GM19372 (cell line): ENCODE data around the gene NKAPL.
A peak's percentile ranks its signal among the peaks of the same experiment; 100 is the strongest.

Experiments used
- ATAC-seq: cut with Tn5 transposase; IDR thresholded peaks from one replicate; pipeline ENCODE4 v1.9.1; 2021; ENCODE audit warnings: mild to moderate bottlenecking, low read depth, moderate library complexity; ENCODE audit not compliant: unreplicated experiment

Gene NKAPL

DNA sequence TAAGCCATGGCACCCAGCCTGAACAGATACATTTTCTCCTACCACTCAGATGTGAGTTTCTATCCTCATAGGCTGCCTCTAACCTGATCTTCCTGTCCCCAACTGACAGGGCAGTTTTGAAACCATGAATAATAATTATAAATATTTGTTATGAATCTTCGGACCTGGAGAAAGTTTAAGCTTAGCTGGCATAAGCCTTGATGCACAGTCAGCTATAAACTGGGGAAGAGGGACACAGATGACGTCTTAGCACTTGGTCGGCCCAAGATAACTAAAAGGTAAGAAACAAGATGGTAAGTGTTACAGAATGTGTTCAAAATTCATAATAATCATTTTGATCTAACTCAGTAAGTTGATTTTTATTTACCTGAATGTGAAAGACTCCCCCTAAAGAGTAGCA lies 15.2 kb upstream of the NKAPL start:
- no peak for ATAC-seq

DNA sequence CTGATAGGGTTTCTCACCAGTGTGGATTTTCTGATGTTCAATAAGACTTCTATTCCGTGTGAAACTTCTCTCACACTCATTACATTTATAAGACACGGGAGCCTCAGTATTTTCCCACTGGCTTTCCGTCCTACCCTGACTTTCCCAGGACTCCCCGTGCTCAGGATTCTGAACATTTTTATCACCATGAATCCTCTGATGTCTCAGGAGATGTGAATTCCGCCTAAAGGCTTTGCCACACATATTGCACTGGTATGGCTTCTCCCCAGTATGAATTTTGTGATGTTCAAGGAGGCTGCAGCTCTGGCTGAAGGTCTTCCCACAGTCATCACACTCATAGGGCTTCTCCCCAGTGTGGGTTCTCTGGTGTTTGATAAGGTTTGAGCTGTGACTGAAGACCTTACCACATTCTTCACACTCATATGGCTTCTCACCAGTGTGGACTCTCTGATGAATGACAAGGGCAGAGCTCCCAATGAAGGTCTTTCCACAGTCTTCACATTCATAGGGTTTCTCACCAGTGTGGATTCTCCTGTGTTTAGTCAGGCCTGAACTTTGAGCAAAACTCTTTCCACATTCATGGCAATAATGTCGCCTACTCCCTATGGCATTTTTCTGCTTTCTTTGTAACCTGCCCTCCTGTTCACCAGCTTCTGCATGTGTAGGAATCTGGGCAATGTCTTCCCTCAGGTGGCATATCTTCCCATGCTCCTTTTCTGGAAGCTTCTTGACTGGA lies 13.7 kb upstream of the NKAPL start:
- ATAC-seq = no peak

DNA sequence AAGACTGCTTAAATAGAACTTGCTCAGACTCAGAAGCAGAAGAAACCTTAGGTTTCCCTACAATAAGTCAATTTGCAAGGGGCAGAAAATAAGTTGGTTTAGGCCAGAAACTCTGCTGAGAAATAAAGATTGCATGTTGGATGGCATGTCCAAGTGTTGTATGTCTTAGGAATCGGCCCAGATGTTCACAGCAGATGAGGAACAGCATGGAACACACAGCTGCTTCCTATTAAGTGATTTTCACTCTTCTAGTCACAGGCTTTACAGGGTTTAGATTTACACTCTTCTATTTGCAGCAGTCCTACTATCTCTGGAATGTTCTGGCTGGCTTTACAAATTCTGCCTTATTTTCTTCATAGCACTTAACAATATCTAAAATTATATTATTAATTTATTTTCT lies 10.2 kb upstream of the NKAPL start:
- ATAC-seq = no peak

DNA sequence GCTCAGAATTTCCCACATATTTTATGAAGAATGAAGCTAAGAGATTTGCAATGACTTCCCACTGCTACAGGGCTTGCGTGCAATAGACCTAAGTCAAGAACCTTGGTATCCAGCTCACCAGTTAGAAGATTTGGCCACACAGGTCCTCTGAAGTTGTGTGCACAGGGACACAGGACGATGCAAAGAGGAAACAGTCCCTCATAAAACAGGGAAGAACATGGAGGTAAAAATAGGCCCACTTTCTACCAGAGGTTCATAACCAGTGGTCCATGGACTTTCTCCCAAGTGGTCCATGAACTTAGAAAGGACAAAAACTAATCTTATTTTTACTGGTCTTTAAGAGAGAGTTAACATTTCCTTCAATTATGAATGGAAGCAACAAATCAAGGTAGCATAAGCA lies 8.3 kb upstream of the NKAPL start:
- no peak for ATAC-seq

DNA sequence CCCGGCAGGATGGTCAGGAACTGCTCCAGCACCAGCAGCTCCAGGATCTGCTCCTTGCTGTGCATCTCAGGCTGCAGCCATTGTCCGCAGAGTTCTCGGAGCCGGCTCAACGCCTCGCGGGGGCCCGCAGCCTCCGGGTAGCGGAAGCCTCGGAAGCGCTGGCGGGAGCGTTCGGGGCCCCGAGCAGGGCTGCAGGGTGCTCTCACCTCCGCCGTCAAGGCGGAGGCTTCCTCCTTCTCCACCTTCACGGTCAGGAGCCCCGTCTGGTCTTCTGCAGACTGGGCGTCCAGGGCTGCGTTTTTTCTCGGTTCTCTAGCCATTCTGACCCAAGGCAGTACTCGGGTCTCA lies 7.5 kb upstream of the NKAPL start:
- ATAC-seq = peak; percentile 44

DNA sequence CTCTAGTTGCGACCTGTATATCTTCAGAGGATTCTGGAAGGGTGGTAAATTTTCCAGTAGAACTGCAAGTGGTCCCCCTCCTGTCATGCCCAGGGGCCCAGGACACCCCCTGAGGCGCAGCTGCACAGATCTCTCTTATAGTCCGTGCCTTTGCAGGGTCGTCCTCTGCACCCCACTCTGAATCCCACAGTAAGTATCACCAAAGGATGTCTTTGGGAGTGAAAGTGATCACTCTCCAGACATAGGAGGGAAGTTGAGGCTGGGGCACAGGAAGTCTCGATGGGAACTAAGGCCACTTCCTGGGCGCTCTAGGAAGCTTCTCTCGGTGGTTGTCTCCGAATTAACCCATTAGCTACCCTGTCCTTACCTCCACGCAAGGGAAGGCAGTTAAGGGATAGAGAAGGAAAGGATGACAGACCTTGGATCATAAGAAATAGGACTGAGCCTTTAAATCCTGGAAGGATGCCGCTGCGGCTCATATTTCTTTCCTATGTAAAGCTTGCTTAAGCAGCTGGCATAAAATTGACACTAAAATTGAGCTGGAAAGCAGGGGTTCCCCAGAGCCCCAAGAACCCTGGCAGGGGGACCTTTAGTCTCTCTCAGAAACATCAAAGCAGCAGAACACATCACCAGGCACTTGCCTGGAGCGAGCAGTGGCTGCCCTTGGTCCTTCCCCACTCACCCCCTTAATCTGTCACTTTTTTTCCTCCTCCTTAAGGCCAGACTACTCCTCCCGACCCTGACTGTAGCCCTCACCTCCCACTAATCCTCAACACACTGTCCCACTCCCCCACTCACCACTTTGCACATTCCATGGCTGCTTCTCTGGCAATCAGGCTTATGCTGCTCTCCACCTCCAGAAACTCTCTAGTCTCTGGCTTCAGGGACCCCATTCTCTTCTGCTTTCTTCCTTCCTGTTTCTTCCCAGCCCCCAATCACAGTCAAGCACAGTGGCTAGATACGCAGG lies 6.8 kb upstream of the NKAPL start, which contains the start of gene ZKSCAN4:
TSS of gene ZKSCAN4 (minus strand) at position 261 of the 967 bp plus-strand sequence. CDS start 289 bp downstream, outside the sequence.
- peak; percentile 83 for ATAC-seq

DNA sequence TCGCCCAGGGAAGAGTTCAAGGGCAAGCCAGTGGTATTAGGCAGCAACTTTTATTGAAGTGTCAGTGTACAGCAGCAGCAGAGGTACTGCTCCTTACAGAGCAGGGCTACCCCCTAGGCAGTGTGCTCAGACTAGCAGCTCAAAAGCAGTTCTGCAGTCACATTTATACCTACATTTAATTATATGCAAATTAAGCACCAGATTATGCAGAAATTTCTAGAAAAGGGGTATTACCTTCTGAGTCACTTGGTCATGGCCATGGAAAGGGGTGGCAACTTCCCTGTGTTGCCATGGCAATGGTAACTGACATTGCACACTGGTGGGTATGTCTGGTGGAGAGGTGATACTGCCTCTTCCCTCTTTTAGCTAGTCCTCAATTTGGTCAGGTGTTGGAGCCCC lies 5.0 kb upstream of the NKAPL start:
- ATAC-seq = no peak

DNA sequence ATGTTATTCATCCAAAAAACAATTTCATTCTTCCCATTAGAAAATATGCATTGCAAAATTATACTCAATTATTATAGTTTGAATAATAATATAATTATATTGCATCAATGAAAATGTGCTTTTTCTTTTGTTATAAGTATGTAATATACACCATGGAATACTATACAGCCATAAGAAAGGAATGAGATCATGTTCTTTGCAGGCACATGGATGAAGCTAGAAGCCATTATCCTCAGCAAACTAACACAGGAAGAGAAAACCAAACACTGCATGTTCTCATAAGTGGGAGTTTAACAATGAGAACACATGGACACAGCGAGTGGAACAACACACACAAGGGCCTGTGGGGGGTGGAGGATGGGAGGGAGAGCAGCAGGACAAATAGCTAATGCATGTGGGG lies 2.1 kb upstream of the NKAPL start:
- ATAC-seq = no peak

DNA sequence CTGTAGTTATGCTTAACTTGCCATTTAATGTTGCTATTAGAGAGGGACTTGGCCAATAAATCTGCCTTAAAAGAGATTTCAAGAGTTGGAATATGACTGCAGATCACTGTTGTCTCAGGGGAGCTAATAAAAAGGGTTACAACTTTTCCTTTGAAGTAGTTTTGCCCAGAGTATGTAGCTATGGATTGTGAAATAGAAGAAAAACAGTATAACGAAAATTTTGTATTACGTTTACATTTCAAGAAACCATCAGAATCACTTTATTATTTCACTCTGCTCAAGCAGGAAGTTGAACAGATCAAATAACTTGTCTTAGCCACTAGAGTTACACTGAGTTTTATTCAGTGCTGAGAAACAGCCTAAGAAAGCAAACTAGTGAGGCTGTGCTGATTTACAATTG lies 4.8 kb downstream of the NKAPL start:
- no peak for ATAC-seq

DNA sequence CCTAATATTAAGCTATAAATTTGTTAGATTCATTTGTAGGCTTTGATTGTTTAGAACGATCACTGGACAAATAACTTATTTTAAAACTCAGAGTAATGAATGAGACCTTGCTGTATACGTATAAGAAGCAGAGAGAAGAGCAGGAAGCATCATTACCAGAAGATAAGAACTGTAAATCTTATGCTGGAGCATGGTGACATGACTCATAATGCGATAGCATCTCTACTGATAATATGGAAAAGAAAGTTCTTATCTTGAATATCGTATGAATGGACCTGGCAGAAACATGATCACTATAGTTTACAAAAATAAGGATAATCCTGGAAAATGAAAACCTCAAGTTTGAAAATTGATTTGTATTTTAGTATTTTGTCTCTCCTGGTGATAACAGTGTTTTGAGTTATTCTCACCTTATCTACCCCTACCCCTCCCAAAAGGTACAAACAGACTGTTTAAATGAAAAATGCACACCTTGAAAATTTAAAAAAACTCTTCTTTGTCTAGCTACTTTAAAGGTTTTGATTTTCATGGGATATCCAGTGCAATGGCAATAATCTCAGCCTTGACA lies 5.8 kb downstream of the NKAPL start:
- ATAC-seq = no peak

DNA sequence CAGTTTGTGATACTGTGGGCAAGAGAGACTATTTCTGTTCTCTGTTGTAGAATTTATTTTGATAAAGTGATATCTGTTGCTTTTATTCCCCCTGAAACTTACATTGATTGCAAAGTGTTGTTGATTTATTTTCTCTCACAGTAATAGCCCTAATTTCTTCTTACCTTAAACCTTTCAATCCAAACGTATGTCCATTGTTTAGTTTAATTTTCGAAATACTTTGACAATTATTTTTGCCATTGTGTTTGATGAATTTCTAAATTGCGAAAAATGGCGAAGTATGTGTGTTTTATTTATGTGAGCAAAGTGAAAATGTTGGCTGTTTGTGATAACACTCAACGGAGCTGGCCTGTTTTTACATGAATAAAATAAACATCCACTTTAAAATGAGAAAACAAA lies 7.5 kb downstream of the NKAPL start:
- no peak for ATAC-seq

DNA sequence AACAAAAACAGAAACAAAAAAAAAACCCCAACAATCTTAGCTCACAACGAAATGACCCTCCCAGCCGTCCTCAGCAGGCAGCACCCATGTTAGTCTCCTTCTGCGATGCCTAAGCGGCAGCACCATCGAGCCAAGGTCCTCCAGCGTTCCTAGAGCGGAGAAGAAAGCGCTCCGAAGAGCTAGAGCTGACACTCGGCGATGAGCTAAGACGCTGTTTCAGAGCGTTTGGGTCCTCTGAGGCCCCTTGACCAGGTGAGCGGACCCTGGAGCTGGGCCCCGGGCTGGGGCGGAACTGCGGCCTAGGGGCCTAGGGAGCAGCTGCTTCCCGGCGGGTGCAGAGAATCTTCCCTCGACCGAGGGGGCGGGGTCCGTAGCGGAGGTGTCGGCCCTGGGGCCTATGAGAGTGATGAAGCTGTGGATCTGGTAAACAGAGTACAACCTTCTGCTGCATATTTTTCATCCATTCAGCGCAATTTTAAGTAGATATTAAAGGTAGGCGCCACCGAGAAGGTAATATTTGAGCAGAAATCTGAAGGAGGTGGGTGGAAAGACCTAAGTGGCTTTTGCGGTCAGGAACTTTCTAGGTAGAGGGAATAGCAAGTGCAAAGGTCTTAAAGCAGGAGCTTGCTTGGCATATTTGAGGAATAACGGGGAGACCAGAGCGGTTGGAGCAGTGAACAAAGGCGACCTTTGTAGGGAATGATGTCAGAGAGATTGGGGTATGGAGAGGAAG lies 8.0 kb downstream of the NKAPL start, which contains the start of gene ZSCAN26:
TSS of gene ZSCAN26 (plus strand) at position 182 of the 733 bp plus-strand sequence. CDS start 4,777 bp downstream, outside the sequence.
- peak; percentile 96 for ATAC-seq

DNA sequence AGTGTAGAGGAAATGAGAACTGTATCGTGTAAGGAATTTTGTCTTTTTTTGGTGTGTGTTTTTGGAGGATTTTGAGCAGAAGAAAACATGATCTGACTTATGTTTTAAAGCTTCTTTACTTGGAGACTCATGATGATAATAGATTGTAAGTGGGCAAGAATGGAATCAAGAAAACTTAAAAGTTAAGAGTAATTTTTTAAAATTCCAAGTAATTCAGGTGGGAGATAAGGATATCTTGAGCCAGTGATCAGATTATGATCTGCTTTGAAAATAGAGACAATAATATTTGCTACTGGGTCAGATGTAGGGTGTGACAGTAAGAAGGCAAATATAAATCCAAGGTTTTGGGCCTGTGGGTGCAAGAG lies 8.6 kb downstream of the NKAPL start:
- ATAC-seq = no peak

DNA sequence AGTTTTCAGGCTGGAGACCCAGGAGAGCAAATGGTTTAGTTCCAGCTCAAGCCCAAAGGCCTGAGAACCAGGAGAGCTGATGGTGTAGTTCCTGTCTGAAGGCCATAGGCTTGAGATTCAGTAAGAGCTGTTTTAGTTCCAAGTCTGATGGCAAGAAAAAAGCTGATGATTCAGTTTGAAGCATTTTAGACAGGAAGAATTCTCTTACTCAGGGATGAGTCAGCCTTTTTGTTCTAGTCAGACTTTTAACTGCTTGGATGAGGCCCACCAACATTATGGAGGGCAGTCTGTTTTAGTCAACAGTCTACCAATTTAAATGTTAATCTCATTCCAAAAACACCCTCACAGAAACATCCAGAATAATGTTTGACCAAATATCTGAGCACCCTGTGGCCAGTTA lies 10.4 kb downstream of the NKAPL start:
- no peak for ATAC-seq

DNA sequence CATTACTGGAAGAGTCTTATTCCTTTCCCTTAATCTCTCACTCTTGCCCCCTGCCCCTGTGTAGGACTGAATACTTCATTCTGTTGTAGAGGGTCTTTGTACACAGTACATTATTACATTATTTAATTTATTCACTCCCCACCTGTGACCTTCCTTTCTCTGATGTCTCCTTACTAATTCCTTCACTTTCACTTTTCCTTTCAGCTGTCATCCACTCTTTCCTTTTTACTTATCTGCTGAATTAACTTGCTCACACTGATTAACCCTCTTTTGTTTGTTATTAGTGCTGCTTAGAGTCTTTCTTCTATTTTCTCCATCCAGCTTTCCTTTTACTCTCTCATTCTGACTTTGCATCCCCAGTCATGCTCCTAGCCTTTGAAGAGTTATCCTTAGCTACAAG lies 15.8 kb downstream of the NKAPL start:
- no peak for ATAC-seq

DNA sequence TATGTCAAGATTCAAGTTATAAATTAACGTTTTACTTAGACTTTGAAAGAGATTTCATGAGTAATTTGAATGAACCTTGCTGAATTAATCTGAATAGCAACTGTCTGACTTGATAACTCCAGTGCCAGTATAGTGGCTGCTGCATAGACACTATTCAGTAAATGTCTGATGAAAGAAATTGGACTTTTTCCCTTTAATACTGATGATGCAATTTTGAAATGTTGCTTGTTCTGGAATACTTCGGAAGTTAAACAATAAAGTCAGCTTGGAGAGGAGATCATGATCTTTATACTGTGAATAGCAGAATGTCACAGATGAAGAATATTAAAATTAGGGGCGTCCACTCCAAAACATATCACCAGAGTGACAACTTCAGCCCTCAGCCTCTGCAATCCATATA lies 18.6 kb downstream of the NKAPL start:
- ATAC-seq = no peak

DNA sequence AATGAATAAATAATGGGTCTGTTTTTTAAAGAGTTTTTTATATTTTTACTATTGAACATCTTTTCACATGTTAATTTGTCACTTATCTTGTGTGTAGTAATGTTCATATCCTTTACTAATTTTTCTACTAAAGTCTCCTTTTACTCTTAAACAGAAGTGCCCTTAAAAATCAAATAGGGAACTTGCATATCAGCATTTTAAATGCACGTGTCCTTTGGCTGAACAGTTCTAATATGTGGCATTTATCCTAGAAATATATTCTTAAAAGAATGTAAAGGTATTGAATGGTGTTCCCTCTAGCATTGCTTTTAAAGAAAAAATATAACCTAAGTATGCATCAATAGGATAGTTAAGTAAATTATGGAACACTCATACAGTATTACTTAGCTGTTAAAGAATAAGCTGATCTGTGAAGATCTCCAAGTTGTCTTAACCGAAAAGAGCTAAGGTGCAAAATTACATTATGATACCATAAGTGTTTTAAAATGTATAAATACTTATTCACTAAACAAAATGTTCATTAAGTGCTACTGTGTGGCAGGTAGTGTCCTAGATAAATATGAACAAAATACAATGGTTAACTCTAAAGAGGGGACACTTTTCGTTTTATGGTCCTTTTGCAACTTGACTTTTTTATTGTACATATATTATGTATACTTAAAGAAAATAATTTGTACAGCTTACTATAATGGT lies 21.6 kb downstream of the NKAPL start:
- ATAC-seq = no peak

DNA sequence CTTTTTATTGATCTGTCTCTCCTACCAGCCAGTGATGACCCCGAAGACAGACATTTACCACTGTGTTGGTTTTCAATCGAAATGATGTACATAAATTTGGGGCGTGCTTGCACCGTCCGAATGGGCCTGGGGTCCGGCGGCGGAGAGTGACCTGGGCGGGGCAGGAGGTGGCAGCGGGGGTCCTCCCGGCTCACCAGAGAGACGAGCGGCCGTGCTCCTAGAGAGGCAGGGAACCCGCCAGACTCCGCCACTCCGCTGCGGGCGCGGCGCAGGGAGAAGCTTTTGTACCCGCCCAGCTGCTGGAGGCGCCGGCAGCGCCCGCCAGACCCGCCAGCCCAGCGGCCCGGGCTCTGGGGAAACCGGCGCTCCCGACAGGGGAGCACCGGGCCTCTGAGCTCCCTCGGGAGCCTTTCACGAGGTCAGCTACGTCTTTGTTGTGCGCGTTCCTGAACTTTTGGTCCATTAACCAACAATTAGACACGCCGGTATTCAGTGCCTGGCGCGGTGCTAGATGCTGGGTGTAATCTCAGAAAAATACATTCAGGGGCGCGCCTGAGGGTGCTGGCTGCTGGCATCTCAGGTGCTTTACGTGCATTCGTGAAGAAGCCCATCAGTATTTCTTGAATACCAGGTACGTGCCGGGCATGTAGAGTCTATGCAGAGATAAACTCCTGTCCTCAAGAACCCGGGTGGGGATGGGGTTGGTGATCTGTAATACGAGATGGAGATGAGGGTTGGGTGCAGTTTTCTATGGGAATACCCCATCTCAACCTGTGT lies 22.4 kb downstream of the NKAPL start, which contains the start of gene PGBD1:
TSS of gene PGBD1 (plus strand) at position 285 of the 777 bp plus-strand sequence. CDS start 2,242 bp downstream, outside the sequence.
- ATAC-seq = peak; percentile 74

DNA sequence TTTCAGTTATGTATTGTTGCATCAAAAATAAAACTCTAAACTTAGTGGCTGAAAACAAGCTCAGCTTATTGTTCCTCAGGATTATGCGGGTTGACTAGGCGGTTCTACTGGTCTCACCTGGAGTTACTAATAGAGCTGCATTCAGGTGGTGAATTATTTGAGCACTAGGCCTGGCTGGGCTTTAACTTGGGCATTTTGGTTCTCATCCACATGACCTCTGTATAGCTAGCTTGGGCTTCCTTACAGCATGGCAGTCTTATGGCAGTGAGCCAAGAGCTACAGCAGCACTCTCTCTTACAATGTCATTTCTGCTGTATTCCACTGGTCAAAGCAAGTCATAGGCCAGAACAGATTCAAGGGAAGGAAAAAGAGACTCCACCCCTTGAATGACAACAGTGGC lies 23.8 kb downstream of the NKAPL start:
- ATAC-seq = no peak
